Ascending aorta (tissue), 2 donors: ENCODE data around the gene ADAP1. TPM values are rescaled to one million over a fixed set of nuclear protein-coding genes. Genes with fewer than 3 reads are reported as not detected.

ENCODE experiments used
- DNase-seq, 2 donors: peaks; one replicate each; pipeline ENCODE4 v3.0.0-alpha.2; 2019; ENCODE audit warnings: low spot score in 2 of 2
- H3K27ac ChIP-seq, 2 donors: fragments of 200-600 bp; sonication (generic); one replicate each; pipeline ENCODE4 v1.5.1; 2016 to 2017; ENCODE audit warnings: mild to moderate bottlenecking in 1 of 2
- H3K27me3 ChIP-seq: fragments of 200-600 bp; sonication (generic); one replicate; pipeline ENCODE4 v1.5.1; 2017
- H3K36me3 ChIP-seq, 2 donors: fragments of 200-600 bp; sonication (generic); one replicate each; pipeline ENCODE4 v1.5.1; 2016
- H3K4me1 ChIP-seq, 2 donors: fragments of 200-600 bp; sonication (generic); one replicate each; pipeline ENCODE4 v1.5.1; 2016 to 2017; ENCODE audit warnings: mild to moderate bottlenecking in 1 of 2
- H3K4me3 ChIP-seq, 2 donors: fragments of 200-600 bp; sonication (generic); one replicate each; pipeline ENCODE4 v1.5.1; 2016 to 2017; ENCODE audit warnings: mild to moderate bottlenecking in 1 of 2
- H3K9me3 ChIP-seq, 2 donors: fragments of 200-600 bp; sonication (generic); one replicate each; pipeline ENCODE4 v1.5.1; 2016
- CTCF ChIP-seq, 3 experiments: fragments of 200-600 bp in 2 of 3; fragments of 450-650 bp in 1 of 3; sonication (generic) in 2 of 3; IDR thresholded peaks; one replicate each; pipeline ENCODE4 v1.5.1; 2016 to 2019; ENCODE audit warnings: antibody characterized with exemption in 3 of 3, mild to moderate bottlenecking in 1 of 3, moderate library complexity in 1 of 3
- intact Hi-C: fragments of 100-400 bp; cut with DNase I; formaldehyde crosslinking; loops from one replicate; pipeline ENCODE4 v1.15.1; 2023
- total RNA-seq: library from RNA; depleted of rRNA; stranded (reverse); fragments of >200 nt; gene quantifications from one replicate; pipeline ENCODE4 v1.1.0, GENCODE V29; 2016

Gene ADAP1
- total RNA-seq, 1 donor from 2014 or later = 44.5 TPM

- Histone ChIP-seq H3K9me3 (no peaks in the 10 kb centered on the region), H3K4me3 (no peak overlapping the region), H3K4me1 (no peaks in the 10 kb centered on the region), H3K27ac (no peak overlapping the region), H3K36me3 (peaks cover 25 to 39% of the 10 kb centered on the region in 2 donors), H3K27me3 (no peaks in the 10 kb centered on the region)
- no peak for TF ChIP-seq CTCF (IDR thresholded peaks at IDR 0.05)
- no peak for DNase-seq
- intact Hi-C loops = no loop called here
Measured at GRCh38 chr7:899806-900205, 54.7 kb downstream of the ADAP1 start.

- H3K9me3 ChIP-seq = no peaks in the 10 kb centered on the region
- DNase-seq = no peak
- H3K27me3 ChIP-seq = no peaks in the 10 kb centered on the region
- no peak overlapping the region for H3K27ac ChIP-seq
- intact Hi-C loops = no loop called here
- H3K36me3 ChIP-seq = peaks cover 30 to 46% of the 10 kb centered on the region in 2 donors
- TF ChIP-seq CTCF (IDR thresholded peaks at IDR 0.05) = no peak
- no peaks in the 10 kb centered on the region for H3K4me1 ChIP-seq
- H3K4me3 ChIP-seq = no peak overlapping the region
Measured at GRCh38 chr7:898855-899681, 55.4 kb downstream of the ADAP1 start.

GRCh38 chr7:898460-898854, 56.0 kb downstream of the ADAP1 start:
- Histone ChIP-seq H3K9me3 (no peaks in the 10 kb centered on the region), H3K36me3 (peaks cover 33 to 53% of the 10 kb centered on the region in 2 donors), H3K27me3 (no peaks in the 10 kb centered on the region), H3K27ac (no peak overlapping the region), H3K4me3 (no peak overlapping the region), H3K4me1 (no peaks in the 10 kb centered on the region)
- TF ChIP-seq CTCF (IDR thresholded peaks at IDR 0.05) = no peak
- DNase-seq = no peak
- intact Hi-C loops = no loop called here

GRCh38 chr7:897771-898376, 56.6 kb downstream of the ADAP1 start:
- intact Hi-C loops = no loop called here
- peaks cover 34 to 58% of the 10 kb centered on the region in 2 donors for H3K36me3 ChIP-seq

GRCh38 chr7:897086-897485, 57.4 kb downstream of the ADAP1 start:
- H3K4me3 ChIP-seq = no peak overlapping the region
- peaks cover 38 to 65% of the 10 kb centered on the region in 2 donors for H3K36me3 ChIP-seq
- H3K9me3 ChIP-seq = no peaks in the 10 kb centered on the region
- no peak for DNase-seq
- intact Hi-C loops = no loop called here
- H3K27me3 ChIP-seq = no peaks in the 10 kb centered on the region
- TF ChIP-seq CTCF (IDR thresholded peaks at IDR 0.05) = no peak
- no peaks in the 10 kb centered on the region for H3K4me1 ChIP-seq
- no peak overlapping the region for H3K27ac ChIP-seq

More at GRCh38 chr7:897771-898376, 56.6 kb downstream of the ADAP1 start:
- Histone ChIP-seq H3K4me1 (no peaks in the 10 kb centered on the region), H3K9me3 (no peaks in the 10 kb centered on the region), H3K27me3 (no peaks in the 10 kb centered on the region), H3K4me3 (no peak overlapping the region), H3K27ac (no peak overlapping the region)
- TF ChIP-seq CTCF (IDR thresholded peaks at IDR 0.05) = no peak
- no peak for DNase-seq
